SU-DHL-6 (cell line): ENCODE measurements around the gene BANF2.

Experiments
- EZH2phosphoT487 ChIP-seq: fragments of 200-600 bp; sonication (generic), shearing (Covaris generic); conservative IDR thresholded peaks from 2 replicates; pipeline ENCODE4 v1.6.1; 2018; ENCODE audit warnings: mild to moderate bottlenecking, antibody characterized with exemption, low read length, moderate library complexity, mixed read lengths
- TF ChIP-seq, protein P1 (sequence below): fragments of 200-600 bp; sonication (generic); IDR thresholded peaks from one replicate; pipeline ENCODE4 v1.5.1; 2017; ENCODE audit warnings: antibody characterized with exemption, mild to moderate bottlenecking, low read length, moderate library complexity; ENCODE audit not compliant: insufficient read depth, poor library complexity, severe bottlenecking

DNA sequence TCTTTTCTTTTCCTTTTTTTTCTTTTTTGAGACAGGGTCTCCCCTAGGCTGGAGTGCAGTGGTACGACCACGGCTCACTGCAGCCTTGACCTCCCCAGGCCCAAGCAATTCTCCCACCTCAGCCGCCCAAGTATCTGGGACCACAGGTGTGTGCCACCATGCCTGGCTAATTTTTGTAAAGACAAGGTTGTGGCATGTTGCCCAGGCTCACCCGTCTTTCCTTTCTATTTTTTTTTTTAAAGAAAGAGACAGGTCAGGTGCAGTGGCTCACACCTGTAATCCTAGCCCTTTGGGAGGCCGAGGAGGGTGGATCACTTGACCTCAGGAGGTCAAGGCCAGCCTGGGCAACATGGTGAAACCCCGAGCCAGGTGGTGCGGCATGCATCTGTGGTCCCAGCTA, 16.6 kb downstream of the BANF2 start:
- TF ChIP-seq, protein P1, sequence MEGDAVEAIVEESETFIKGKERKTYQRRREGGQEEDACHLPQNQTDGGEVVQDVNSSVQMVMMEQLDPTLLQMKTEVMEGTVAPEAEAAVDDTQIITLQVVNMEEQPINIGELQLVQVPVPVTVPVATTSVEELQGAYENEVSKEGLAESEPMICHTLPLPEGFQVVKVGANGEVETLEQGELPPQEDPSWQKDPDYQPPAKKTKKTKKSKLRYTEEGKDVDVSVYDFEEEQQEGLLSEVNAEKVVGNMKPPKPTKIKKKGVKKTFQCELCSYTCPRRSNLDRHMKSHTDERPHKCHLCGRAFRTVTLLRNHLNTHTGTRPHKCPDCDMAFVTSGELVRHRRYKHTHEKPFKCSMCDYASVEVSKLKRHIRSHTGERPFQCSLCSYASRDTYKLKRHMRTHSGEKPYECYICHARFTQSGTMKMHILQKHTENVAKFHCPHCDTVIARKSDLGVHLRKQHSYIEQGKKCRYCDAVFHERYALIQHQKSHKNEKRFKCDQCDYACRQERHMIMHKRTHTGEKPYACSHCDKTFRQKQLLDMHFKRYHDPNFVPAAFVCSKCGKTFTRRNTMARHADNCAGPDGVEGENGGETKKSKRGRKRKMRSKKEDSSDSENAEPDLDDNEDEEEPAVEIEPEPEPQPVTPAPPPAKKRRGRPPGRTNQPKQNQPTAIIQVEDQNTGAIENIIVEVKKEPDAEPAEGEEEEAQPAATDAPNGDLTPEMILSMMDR: no peak
- TF ChIP-seq EZH2phosphoT487: no peak
